Measurements from ENCODE around the gene SECTM1. TPM values are rescaled to one million over a fixed set of nuclear protein-coding genes. Genes with fewer than 3 reads are reported as not detected.

Gene SECTM1
- total and polyA plus RNA-seq, 8 donors = 0.74 to 7.4 (median 1.6) TPM

GRCh38 chr17:82329683-82330321 lies 3.8 kb downstream of the SECTM1 start:
- TF ChIP-seq CTCF (IDR thresholded peaks at IDR 0.05) = no peak
- Histone ChIP-seq H3K27me3 (no peaks in the 10 kb centered on the region), H3K4me3 (no peak overlapping the region), H3K4me1 (peaks cover 5 to 13% (median 8%) of the 10 kb centered on the region in 3 donors), H3K9me3 (no peaks in the 10 kb centered on the region), H3K27ac (no peak overlapping the region), H3K36me3 (no peaks in the 10 kb centered on the region)
- 74 to 80% methylated on average over 18 to 19 of the region's 19 CpGs for WGBS, 2 donors
- FAIRE-seq (no peak), DNase-seq (peak in 1 of 6 donors; percentile 67), ATAC-seq (no peak)
- intact Hi-C loops (cut with DNase I) = loop anchor here in 2 of 3 donors (10.0 kb wide), 2 partner anchors 95 to 125 kb away; no protein-coding TSS in a partner anchor

- no peak for FAIRE-seq
- H3K4me3 ChIP-seq = no peak overlapping the region
- no peak for ATAC-seq
- intact Hi-C loops (cut with DNase I) = loop anchor here in 2 of 3 donors (10.0 kb wide), 2 partner anchors 94 to 124 kb away; no protein-coding TSS in a partner anchor
- no peaks in the 10 kb centered on the region for H3K36me3 ChIP-seq
- 82% methylated on average over 15 of the region's 15 CpGs for WGBS, 2 donors
- peaks cover 0 to 6% (median under 1%) of the 10 kb centered on the region in 3 donors for H3K4me1 ChIP-seq
- peak in 1 of 6 donors; percentile 58 for DNase-seq
- H3K27me3 ChIP-seq = no peaks in the 10 kb centered on the region
- no peak for TF ChIP-seq CTCF (IDR thresholded peaks at IDR 0.05)
- H3K9me3 ChIP-seq = no peaks in the 10 kb centered on the region
- H3K27ac ChIP-seq = no peak overlapping the region
Measured at GRCh38 chr17:82328994-82329507, 4.5 kb downstream of the SECTM1 start.

DNA sequence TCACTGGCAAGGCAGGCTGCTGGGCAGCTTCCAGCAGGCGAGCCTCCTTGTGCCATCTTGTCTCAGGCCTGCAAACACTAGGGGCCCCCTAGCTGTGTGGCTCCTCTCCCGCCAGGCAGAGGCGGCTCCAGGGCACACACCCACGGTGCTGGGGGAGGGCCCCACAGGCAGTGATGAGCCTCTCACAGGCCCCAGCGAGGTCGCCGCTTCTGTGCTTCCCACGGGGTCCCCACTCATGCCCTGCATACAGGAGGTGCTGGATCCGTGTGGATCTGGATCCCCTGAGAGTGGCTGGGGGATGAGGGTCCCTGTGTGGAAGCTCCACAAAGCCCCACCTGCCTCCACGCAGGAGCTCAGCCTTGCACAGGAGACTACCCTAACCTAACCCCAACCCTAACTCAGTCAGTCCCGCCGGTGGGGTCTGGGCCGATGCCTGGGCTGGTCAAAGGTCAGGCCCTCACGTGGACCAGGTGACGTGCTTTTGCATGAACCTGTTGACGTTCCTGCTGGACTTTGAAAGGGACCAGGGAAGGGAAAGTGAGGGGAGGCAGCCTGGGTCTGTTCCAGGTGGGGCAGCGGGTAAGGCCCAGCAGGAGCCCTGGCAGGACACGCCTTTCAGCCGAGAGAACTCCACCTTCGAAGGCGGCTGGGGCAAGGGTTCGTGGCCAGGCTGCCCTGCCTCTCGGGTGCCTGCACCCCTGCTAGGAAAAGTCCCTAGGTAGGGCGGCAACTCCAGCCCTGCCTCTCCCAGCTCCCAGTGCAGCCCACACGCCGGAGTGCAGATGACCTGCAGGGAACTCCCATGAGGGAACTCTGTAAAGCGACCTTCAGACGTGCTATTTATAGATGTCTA lies 5.2 kb downstream of the SECTM1 start:
- H3K9me3 ChIP-seq = no peaks in the 10 kb centered on the region
- intact Hi-C loops (cut with DNase I) = loop anchor here in 2 of 3 donors (10.0 kb wide), 2 partner anchors 94 to 124 kb away; no protein-coding TSS in a partner anchor
- 43 to 58% methylated on average over 28 of the region's 28 CpGs for WGBS, 2 donors
- FAIRE-seq (no peak), ATAC-seq (peak in 2 of 4 donors; percentile 7 to 23), DNase-seq (peak in 3 of 6 donors; percentile 42 to 60 (median 59))
- H3K4me3 ChIP-seq = no peak overlapping the region
- no peaks in the 10 kb centered on the region for H3K36me3 ChIP-seq
- H3K4me1 ChIP-seq = peaks cover 0 to 5% (median 0%) of the 10 kb centered on the region in 3 donors
- no peak for TF ChIP-seq CTCF (IDR thresholded peaks at IDR 0.05)
- H3K27ac ChIP-seq = no peak overlapping the region
- H3K27me3 ChIP-seq = no peaks in the 10 kb centered on the region

GRCh38 chr17:82327757-82328140 lies 5.8 kb downstream of the SECTM1 start:
- WGBS, 2 donors = 78 to 80% methylated on average over 16 of the region's 16 CpGs
- no peak overlapping the region for H3K4me3 ChIP-seq
- ATAC-seq = no peak
- no peak overlapping the region for H3K27ac ChIP-seq
- intact Hi-C loops (cut with DNase I) = loop anchor here in 2 of 3 donors (10.0 kb wide), 2 partner anchors 93 to 123 kb away; no protein-coding TSS in a partner anchor
- no peaks in the 10 kb centered on the region for H3K9me3 ChIP-seq
- peaks cover 0 to 2% (median 0%) of the 10 kb centered on the region in 3 donors for H3K4me1 ChIP-seq
- no peak for DNase-seq
- no peak for TF ChIP-seq CTCF (IDR thresholded peaks at IDR 0.05)
- no peak for FAIRE-seq
- no peaks in the 10 kb centered on the region for H3K36me3 ChIP-seq
- no peaks in the 10 kb centered on the region for H3K27me3 ChIP-seq

Measured in pancreas (tissue), 10 donors.